Neural progenitor cell (in vitro differentiated cells): ENCODE data around the gene HPSE2. TPM values are rescaled to one million over a fixed set of nuclear protein-coding genes. Genes with fewer than 3 reads are reported as not detected.

Experiments
- DNase-seq: peaks from one replicate; pipeline ENCODE4 v3.0.0-alpha.2; 2016; ENCODE audit warnings: low spot score
- H2AFZ ChIP-seq: fragments of 200-600 bp; sonication (generic); replicated peaks from 2 replicates; pipeline ENCODE4 v1.6.1; 2016; ENCODE audit warnings: antibody characterized with exemption
- H3F3A ChIP-seq: fragments of 200-600 bp; sonication (generic); 2 replicates; pipeline ENCODE4 v1.6.1; 2016; ENCODE audit warnings: antibody characterized with exemption, low read depth
- H3K27ac ChIP-seq: fragments of 200-600 bp; sonication (generic); 2 replicates; pipeline ENCODE4 v1.5.1; 2016; ENCODE audit warnings: mild to moderate bottlenecking
- H3K27me3 ChIP-seq: fragments of 200-600 bp; sonication (generic); 2 replicates; pipeline ENCODE4 v1.6.1; 2016; ENCODE audit warnings: mild to moderate bottlenecking, moderate library complexity
- H3K36me3 ChIP-seq: fragments of 200-600 bp; sonication (generic); 2 replicates; pipeline ENCODE4 v1.5.1; 2016
- H3K4me1 ChIP-seq: fragments of 200-600 bp; sonication (generic); 2 replicates; pipeline ENCODE4 v1.6.1; 2016; ENCODE audit warnings: mixed run types
- H3K4me2 ChIP-seq: fragments of 200-600 bp; sonication (generic); 2 replicates; pipeline ENCODE4 v1.6.1; 2016
- H3K4me3 ChIP-seq: fragments of 200-600 bp; sonication (generic); 2 replicates; pipeline ENCODE4 v1.5.1; 2016
- H3K79me2 ChIP-seq: fragments of 200-600 bp; sonication (generic); 2 replicates; pipeline ENCODE4 v1.6.1; 2016; ENCODE audit warnings: low read depth
- H3K9ac ChIP-seq: fragments of 200-600 bp; sonication (generic); 2 replicates; pipeline ENCODE4 v1.6.1; 2016
- H3K9me3 ChIP-seq: fragments of 200-600 bp; sonication (generic); 2 replicates; pipeline ENCODE4 v1.5.1; 2016; ENCODE audit warnings: low read depth
- H4K20me1 ChIP-seq: fragments of 200-600 bp; sonication (generic); 2 replicates; pipeline ENCODE4 v1.6.1; 2016; ENCODE audit warnings: low read depth
- H3K27ac Mint-ChIP-seq: 3 replicates; pipeline ENCODE4 v1.8.0; 2021; ENCODE audit warnings: mixed read lengths
- H3K27me3 Mint-ChIP-seq: 2 replicates; pipeline ENCODE4 v1.8.0; 2022; ENCODE audit warnings: low read depth, mild to moderate bottlenecking, inconsistent platforms, moderate library complexity, mixed read lengths; ENCODE audit not compliant: insufficient read depth
- H3K36me3 Mint-ChIP-seq: 3 replicates; pipeline ENCODE4 v1.8.0; 2021; ENCODE audit warnings: mixed read lengths
- H3K4me1 Mint-ChIP-seq: 3 replicates; pipeline ENCODE4 v1.8.0; 2021; ENCODE audit warnings: mixed read lengths
- H3K4me3 Mint-ChIP-seq: 3 replicates; pipeline ENCODE4 v1.8.0; 2021; ENCODE audit warnings: mild to moderate bottlenecking, moderate library complexity, mixed read lengths
- H3K9me3 Mint-ChIP-seq: 3 replicates; pipeline ENCODE4 v1.8.0; 2020; ENCODE audit warnings: mixed read lengths
- EZH2 ChIP-seq: fragments of 200-600 bp; sonication (generic); IDR thresholded peaks from 2 replicates; pipeline ENCODE4 v1.6.1; 2017; ENCODE audit warnings: antibody characterized with exemption, mild to moderate bottlenecking, moderate library complexity
- EZH2phosphoT487 ChIP-seq: fragments of 200-600 bp; sonication (generic); IDR thresholded peaks from 2 replicates; pipeline ENCODE4 v1.6.1; 2017; ENCODE audit warnings: antibody characterized with exemption
- total RNA-seq: library from RNA; depleted of rRNA; stranded (reverse); fragments of >200 nt; gene quantifications from 2 replicates; pipeline ENCODE4 v1.2.3, GENCODE V29; 2015; ENCODE audit warnings: low replicate concordance
- TF ChIP-seq, protein P1 (sequence below): fragments of 200-600 bp; sonication (generic); IDR thresholded peaks from 2 replicates; pipeline ENCODE4 v1.5.1; 2017; ENCODE audit warnings: antibody characterized with exemption, mild to moderate bottlenecking

The HPSE2 gene
- total RNA-seq, 1 donor from 2014 or later, result 3.4 TPM

GRCh38 chr10:98611436-98611835 lies 624.2 kb downstream of the HPSE2 start:
- no peaks in the 10 kb centered on the region for H3K36me3 ChIP-seq
- H2AFZ ChIP-seq, result no peak overlapping the region
- H3K4me1 ChIP-seq, result peaks cover 15% of the 10 kb centered on the region
- no peaks in the 10 kb centered on the region for H3K9me3 Mint-ChIP-seq
- DNase-seq, result no peak
- peaks cover 2% of the 10 kb centered on the region for H3K27me3 Mint-ChIP-seq
- H3K27ac ChIP-seq, result no peak overlapping the region
- no peaks in the 10 kb centered on the region for H4K20me1 ChIP-seq
- H3K9ac ChIP-seq, result no peak overlapping the region
- H3K9me3 ChIP-seq, result no peaks in the 10 kb centered on the region
- H3K4me3 Mint-ChIP-seq, result no peak overlapping the region
- H3K27ac Mint-ChIP-seq, result peak overlapping the region; percentile 81
- H3F3A ChIP-seq, result no peaks in the 10 kb centered on the region
- H3K4me1 Mint-ChIP-seq, result peaks cover 28% of the 10 kb centered on the region
- no peak overlapping the region for H3K4me2 ChIP-seq
- TF ChIP-seq EZH2 (no peak), EZH2phosphoT487 (no peak)
- TF ChIP-seq, protein P1, sequence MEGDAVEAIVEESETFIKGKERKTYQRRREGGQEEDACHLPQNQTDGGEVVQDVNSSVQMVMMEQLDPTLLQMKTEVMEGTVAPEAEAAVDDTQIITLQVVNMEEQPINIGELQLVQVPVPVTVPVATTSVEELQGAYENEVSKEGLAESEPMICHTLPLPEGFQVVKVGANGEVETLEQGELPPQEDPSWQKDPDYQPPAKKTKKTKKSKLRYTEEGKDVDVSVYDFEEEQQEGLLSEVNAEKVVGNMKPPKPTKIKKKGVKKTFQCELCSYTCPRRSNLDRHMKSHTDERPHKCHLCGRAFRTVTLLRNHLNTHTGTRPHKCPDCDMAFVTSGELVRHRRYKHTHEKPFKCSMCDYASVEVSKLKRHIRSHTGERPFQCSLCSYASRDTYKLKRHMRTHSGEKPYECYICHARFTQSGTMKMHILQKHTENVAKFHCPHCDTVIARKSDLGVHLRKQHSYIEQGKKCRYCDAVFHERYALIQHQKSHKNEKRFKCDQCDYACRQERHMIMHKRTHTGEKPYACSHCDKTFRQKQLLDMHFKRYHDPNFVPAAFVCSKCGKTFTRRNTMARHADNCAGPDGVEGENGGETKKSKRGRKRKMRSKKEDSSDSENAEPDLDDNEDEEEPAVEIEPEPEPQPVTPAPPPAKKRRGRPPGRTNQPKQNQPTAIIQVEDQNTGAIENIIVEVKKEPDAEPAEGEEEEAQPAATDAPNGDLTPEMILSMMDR, result no peak
- no peaks in the 10 kb centered on the region for H3K36me3 Mint-ChIP-seq
- H3K4me3 ChIP-seq, result no peak overlapping the region
- no peaks in the 10 kb centered on the region for H3K79me2 ChIP-seq
- no peaks in the 10 kb centered on the region for H3K27me3 ChIP-seq

DNA sequence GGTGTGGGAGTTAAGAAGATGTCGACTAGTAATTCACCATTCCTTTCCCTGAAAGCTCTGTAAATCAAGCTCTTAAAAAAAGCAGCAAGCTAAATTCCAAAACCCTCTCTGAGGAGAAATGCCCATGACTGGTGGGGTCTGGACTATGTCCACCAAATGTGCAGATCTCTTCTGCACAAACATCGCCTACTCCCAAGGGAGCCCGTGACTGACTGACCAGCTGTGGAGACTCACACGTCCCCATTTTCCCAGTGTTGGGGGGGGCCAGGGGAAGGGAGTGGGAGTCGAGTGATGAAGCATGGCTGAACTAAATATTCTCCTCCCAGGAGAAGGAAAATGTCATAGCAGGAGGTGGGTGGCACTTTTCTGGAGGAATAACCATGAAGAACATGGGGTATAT lies 624.8 kb downstream of the HPSE2 start:
- Histone ChIP-seq H3K9ac (no peak overlapping the region), H3K79me2 (no peaks in the 10 kb centered on the region), H3K4me1 (peaks cover 15% of the 10 kb centered on the region), H3K36me3 (no peaks in the 10 kb centered on the region), H3K4me2 (no peak overlapping the region), H3K4me3 (no peak overlapping the region), H3K27me3 (no peaks in the 10 kb centered on the region), H2AFZ (no peak overlapping the region), H3F3A (no peaks in the 10 kb centered on the region), H4K20me1 (no peaks in the 10 kb centered on the region), H3K9me3 (no peaks in the 10 kb centered on the region), H3K27ac (no peak overlapping the region)
- DNase-seq, result no peak
- H3K36me3 Mint-ChIP-seq, result no peaks in the 10 kb centered on the region
- H3K4me3 Mint-ChIP-seq, result no peak overlapping the region
- peaks cover 28% of the 10 kb centered on the region for H3K4me1 Mint-ChIP-seq
- H3K9me3 Mint-ChIP-seq, result no peaks in the 10 kb centered on the region
- peak overlapping the region; percentile 81 for H3K27ac Mint-ChIP-seq
- H3K27me3 Mint-ChIP-seq, result peaks cover 2% of the 10 kb centered on the region
- no peak for TF ChIP-seq EZH2phosphoT487
- no peak for TF ChIP-seq EZH2
- TF ChIP-seq, protein P1, result no peak

- Histone ChIP-seq H3K4me1 (peaks cover 15% of the 10 kb centered on the region), H2AFZ (no peak overlapping the region), H3K4me3 (no peak overlapping the region), H3F3A (no peaks in the 10 kb centered on the region), H3K27me3 (no peaks in the 10 kb centered on the region), H3K27ac (no peak overlapping the region), H3K9me3 (no peaks in the 10 kb centered on the region), H3K4me2 (no peak overlapping the region), H3K9ac (no peak overlapping the region), H4K20me1 (no peaks in the 10 kb centered on the region), H3K79me2 (no peaks in the 10 kb centered on the region), H3K36me3 (no peaks in the 10 kb centered on the region)
- no peak overlapping the region for H3K4me3 Mint-ChIP-seq
- peaks cover 2% of the 10 kb centered on the region for H3K27me3 Mint-ChIP-seq
- H3K36me3 Mint-ChIP-seq, result no peaks in the 10 kb centered on the region
- H3K9me3 Mint-ChIP-seq, result no peaks in the 10 kb centered on the region
- peaks cover 28% of the 10 kb centered on the region for H3K4me1 Mint-ChIP-seq
- peak overlapping the region; percentile 35 for H3K27ac Mint-ChIP-seq
- TF ChIP-seq EZH2, result no peak
- TF ChIP-seq EZH2phosphoT487, result no peak
- TF ChIP-seq, protein P1, result no peak
- DNase-seq, result no peak
Measured at GRCh38 chr10:98610301-98610700, 625.4 kb downstream of the HPSE2 start.
